OCI-LY7 (cell line): ENCODE measurements around the gene GPC3.

ENCODE experiments used
- CTCF ChIP-seq: fragments of 200-600 bp; sonication (generic); conservative IDR thresholded peaks from 2 replicates; pipeline ENCODE4 v1.5.1; 2014; ENCODE audit warnings: mild to moderate bottlenecking, antibody characterized with exemption, low read length, moderate library complexity, mixed read lengths
- EZH2phosphoT487 ChIP-seq: fragments of 200-600 bp; sonication (generic); IDR thresholded peaks from 2 replicates; pipeline ENCODE4 v1.6.1; 2018; ENCODE audit warnings: low read depth, borderline replicate concordance, mild to moderate bottlenecking, mixed run types, antibody characterized with exemption, low read length, moderate library complexity, mixed read lengths

- TF ChIP-seq CTCF (no peak), EZH2phosphoT487 (no peak)
Observed at GRCh38 chrX:133555782-133556458, 429.5 kb downstream of the GPC3 start.
